AG08396 (cell line): ENCODE results near the gene TSC2.

Experiments
- DNase-seq: peaks from one replicate; pipeline ENCODE4 v3.0.0; 2012; ENCODE audit warnings: low spot score, mixed read lengths

Gene TSC2

DNA sequence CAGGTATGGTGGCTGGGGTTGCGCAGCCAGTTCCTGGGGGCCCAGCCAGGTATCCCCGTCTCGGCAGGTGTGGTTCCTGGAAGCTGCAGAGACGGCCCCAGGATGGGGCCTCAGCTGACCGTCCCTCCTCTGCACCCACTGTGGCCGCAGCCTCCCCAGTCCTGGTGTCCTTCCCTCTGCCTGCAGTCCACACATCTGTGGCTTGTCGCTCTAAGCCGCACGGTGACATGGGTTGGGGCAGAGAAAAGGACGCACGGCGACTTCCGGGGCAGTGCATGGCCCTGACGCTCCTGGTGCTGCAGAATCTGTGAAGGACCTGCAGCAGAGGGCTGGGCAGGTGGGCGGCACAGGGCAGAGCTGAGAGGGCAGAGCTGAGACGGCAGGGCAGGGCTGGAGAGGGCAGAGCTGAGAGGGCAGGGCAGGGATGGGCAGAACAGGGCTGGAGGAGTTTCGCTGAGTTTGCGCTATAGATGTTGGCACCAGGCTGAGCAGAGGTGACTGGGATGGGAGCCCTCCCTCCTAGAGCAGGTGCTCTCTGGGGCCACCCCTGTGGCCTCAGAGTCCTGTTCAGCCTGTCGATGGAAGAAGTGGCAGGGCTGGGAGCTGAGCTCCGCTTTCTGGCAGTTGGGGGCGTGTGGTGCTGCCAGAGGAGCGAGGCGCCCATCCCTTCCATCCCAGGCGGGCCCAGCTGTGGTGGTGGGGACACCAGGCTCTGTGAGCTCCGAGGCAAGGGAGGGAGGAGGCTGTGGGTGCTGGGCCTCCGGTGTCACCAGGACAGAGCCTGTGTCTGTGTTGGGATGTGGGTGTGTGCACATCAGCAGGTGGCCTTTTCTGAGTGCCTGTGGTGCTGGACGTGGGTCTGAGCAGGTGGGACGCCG is 23.0 kb downstream of the TSC2 start:
- no peak for DNase-seq

DNA sequence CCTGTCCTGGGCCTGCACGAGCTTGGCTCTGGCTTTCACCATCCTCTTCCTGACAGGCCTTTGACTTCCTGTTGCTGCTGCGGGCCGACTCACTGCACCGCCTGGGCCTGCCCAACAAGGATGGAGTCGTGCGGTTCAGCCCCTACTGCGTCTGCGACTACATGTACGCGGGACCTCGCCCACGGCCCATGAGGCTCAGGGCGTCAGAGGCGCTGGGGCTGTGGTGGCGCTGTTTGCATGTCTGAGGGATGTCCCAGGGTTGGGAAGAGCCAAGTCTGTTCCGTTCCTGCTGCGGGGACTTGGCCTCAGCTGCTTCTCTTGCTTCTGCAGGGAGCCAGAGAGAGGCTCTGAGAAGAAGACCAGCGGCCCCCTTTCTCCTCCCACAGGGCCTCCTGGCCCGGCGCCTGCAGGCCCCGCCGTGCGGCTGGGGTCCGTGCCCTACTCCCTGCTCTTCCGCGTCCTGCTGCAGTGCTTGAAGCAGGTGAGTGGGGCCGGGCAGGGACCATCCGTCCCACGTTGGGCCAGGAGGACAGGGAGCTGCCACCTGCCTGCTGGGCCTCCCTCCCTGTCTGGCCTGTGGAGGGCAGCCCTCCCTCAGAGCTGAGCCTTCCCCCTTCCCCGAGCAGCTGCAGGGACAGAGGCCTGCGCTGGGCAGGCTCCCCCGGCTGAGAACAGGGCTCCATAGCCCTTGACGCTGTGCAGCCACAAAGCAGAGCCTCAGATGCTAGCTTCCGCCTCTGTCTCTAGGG is 23.8 kb downstream of the TSC2 start:
- DNase-seq = no peak

DNA sequence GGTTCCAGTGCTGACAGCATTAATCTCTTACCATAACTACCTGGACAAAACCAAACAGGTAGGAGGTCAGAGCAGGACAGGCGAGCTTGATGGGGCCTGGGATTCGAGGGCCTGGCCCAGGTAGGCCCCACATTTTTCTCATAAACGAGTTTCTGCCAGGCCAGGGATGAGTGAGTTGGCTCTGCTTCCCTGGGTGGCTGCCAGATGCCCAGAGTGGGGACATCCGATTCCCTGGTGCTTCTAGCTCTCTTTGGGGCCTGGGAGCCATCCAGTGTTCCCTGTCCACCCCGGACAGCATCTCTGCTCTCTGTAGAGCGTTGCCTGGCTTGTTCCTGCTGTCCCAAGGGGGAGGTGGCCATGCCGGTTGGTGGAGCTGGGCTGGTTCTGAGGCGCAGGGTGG is 25.1 kb downstream of the TSC2 start:
- DNase-seq = no peak

DNA sequence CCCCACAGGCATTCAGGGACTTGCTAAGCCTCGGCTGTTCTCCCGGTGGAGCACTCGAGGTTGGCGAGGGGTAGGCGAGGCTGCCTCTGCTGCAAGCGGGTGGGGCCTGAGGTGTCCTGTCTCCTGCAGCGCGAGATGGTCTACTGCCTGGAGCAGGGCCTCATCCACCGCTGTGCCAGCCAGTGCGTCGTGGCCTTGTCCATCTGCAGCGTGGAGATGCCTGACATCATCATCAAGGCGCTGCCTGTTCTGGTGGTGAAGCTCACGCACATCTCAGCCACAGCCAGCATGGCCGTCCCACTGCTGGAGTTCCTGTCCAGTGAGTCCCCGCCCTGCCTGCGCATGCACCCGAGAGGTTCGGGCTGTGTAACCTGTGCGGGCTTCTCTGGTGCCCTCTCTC is 26.3 kb downstream of the TSC2 start:
- no peak for DNase-seq

DNA sequence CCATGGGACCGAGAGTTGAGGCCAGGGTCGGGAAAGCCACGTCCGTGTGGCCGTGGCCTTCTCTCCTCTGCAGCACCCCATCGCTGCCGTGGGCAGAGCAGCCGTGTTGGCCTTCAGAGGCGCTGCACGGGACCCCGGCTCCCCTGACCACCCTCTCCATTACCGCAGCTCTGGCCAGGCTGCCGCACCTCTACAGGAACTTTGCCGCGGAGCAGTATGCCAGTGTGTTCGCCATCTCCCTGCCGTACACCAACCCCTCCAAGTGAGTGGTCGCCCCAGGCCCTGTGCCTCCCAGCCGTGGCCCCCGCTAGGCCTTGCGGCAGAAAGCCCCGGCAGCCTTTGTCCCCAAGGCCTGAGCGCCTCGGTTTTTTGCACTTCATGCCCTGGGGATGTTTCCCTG is 27.8 kb downstream of the TSC2 start:
- no peak for DNase-seq

DNA sequence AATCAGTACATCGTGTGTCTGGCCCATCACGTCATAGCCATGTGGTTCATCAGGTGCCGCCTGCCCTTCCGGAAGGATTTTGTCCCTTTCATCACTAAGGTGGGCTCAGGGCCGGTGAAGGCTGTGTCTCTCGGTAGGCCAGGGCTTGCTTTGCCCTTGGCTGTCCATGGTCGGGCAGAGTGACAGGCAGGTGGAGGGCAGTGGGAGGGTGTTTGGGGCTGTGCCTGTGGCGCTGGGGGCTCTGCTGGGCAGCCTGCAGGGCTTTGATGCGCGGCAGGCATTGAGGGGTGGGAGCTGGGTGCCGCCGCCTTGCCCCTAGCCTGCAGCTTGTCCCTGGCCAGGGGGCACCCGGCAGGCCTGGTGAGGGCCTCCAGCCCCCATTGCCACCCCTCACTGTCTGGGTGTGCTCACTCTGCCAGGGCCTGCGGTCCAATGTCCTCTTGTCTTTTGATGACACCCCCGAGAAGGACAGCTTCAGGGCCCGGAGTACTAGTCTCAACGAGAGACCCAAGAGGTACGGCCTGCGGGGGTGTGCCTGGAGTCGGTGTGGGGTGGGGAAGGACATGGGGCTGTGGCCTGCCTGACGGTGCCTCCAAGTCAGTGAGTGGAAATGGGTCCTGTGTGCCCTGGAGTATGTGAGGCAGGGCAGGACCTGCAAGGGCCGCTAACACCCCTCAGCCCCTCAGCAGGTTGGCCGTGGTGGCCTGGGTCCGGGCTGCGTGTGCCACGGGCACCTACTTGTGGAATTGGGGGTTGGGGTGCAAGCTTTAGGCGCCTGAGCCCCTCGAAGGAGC is 28.5 kb downstream of the TSC2 start:
- no peak for DNase-seq

DNA sequence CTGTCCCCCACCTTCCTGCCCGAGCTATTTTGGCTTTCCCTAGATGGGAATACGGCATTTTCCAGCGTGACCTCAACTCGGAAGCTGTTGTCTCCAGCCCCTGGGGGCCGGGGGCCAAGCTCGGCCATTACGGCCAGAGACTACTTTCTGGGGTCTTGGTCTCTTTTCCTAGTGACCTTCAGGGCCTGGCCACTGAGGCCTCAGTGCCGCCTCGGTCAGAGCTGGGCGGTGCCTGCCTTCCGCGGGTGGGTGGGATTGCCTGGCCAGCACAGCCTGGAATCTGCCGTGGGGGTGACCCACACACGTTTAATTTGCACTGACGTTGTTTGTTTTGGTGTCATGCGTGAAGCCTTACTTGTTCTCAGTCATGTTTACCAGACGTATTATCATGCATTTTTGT is 29.2 kb downstream of the TSC2 start:
- DNase-seq = no peak

DNA sequence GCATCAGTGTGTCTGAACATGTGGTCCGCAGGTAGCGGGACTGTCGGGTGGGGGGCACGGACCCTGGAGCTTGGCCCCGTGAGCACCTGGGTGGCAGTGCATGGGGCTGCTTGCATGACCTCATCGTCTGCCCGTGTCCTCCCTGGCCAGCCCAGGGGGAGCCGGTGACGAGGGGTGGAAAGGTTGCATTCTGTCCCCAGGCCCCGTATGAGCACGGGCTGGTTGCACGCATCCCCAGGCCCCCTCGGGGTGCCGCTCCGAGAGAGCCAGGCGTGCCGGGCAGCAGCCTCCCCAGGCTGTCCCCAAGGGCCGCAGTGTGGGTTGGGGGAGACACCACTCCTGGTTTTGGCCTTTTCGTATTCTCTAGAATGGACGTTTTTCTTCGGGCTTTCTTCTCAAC is 29.9 kb downstream of the TSC2 start:
- no peak for DNase-seq

DNA sequence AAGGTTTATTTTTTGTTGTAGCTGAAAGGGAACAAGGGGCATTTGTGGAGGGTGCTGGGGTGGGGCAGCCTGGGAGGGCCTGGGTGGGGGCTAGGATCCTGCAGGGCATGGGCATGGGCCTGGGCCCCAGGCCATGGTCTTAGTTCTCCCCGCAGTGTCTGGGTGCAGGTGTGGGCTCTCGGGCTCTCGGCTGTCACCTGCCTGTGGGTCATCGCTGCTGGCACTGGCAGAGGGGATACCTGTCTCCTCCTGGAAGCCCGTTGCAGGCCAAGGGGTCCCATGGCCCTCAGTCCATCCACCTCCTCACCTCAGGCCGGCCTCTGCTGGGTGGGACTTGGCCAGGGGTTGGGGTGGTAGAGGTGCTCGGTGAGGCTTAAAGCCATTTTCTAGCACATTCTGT is 30.3 kb downstream of the TSC2 start:
- DNase-seq = no peak

DNA sequence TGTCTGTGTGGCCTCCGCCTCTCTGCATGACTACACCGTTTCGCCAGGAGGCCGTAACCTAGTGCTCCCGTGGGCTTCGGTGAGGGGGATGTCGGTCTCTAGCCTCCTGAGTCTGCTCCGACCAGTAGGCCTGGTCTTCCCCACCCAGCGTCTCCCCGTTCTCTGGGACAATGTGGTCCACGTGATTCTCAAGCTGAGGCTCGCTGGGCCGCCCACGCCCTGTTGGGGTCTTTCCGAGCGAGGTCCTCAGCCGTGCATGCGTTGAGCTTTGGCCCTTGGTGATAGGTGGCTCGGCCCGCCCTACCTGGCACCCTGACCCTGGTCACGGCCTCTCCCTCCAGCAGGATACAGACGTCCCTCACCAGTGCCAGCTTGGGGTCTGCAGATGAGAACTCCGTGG is 30.9 kb downstream of the TSC2 start:
- no peak for DNase-seq

DNA sequence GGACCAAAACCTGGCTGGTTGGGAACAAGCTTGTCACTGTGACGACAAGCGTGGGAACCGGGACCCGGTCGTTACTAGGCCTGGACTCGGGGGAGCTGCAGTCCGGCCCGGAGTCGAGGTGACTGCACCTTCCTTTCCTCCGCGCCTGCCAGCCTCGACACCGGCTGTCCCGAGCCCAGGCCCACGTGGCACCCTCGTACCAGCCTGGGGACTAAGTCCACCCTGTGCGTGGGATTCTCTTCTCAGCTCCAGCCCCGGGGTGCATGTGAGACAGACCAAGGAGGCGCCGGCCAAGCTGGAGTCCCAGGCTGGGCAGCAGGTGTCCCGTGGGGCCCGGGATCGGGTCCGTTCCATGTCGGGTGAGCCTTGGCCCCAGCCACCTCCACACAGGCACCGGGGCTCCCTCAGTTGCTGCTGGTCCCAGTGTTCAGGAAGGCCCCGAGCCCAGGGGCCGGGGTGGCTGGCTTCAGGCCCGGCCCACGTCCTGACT is 31.6 kb downstream of the TSC2 start:
- no peak for DNase-seq

DNA sequence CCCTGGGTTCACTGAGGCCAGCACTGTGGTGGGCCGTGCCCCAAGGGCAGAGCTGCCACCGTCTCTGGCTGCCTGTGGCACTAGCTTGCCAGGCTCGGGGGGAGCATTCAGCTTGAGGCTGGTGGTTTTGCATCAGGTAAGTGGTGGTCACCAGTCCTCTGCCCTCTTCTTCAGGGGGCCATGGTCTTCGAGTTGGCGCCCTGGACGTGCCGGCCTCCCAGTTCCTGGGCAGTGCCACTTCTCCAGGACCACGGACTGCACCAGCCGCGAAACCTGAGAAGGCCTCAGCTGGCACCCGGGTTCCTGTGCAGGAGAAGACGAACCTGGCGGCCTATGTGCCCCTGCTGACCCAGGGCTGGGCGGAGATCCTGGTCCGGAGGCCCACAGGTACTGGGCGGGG is 32.2 kb downstream of the TSC2 start:
- DNase-seq = no peak

DNA sequence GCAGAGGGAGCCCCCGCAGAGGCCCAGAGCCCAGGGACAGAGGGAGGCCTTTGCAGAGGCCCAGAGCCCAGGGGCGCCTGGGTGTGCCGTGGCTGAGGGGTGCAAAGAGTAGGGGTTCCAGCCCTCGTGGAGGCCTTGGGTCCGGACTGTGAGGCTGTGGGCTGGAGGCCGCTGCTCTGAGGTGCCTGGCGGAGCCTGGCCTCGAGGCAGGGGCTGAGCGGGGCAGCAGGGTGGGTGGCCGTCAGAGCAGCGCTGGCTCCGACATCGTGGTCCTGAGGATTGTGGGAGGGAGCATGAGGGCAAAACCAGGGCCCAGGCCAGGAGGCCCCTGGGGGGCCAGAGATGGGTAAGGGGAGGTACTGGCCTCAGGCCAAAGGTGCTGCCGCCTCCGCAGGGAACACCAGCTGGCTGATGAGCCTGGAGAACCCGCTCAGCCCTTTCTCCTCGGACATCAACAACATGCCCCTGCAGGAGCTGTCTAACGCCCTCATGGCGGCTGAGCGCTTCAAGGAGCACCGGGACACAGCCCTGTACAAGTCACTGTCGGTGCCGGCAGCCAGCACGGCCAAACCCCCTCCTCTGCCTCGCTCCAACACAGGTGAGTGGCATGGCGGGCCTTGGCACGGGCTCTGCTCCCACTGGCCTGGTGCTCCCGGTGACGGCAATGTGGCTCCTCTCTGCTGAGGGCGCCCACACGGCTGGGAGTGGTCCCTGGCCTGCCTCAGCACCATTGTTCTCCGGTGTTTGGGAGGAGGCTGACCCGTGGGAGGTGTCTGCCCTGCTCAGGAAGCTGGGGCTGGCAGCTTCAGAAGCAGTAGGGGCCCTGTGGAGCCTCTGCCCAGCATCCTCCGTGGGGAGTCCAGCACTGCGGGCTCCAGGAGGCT is 33.7 kb downstream of the TSC2 start:
- no peak for DNase-seq

DNA sequence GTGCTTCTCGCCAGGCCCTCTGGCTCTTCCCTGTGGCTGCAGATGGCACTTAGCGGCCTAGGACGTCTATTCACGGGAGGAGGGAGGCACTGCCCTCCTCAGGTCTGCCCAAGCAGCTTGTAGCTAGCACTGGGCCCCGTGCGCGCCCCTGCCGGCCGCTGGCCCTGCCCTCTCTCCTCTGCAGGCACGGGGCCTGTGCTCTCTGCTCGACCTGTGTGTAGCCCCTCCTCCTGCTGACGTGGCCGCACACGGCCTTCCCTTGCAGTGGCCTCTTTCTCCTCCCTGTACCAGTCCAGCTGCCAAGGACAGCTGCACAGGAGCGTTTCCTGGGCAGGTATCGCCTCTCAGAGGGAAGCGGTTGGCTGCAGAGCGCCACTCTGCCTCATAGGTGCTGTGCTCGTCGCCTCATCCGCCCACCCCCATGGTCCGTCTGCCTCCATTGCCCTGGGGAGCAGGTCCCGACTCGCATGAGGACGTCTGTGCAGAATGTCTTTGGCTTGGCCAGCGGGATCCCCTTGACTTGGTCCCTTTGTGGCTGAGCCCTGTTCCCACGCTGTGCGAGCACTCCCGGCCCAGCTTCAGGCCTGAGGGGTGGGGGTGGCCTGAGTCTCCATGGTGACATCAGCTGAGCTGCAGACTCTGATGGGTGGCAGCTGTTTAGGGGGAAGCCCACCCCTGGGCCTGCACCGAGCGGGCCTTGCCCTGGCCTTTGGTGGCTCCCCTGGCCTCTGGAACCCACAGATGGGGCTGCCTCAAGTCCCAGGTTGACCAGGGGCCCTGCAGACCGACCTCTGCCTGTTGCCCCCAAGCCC is 34.6 kb downstream of the TSC2 start:
- no peak for DNase-seq

DNA sequence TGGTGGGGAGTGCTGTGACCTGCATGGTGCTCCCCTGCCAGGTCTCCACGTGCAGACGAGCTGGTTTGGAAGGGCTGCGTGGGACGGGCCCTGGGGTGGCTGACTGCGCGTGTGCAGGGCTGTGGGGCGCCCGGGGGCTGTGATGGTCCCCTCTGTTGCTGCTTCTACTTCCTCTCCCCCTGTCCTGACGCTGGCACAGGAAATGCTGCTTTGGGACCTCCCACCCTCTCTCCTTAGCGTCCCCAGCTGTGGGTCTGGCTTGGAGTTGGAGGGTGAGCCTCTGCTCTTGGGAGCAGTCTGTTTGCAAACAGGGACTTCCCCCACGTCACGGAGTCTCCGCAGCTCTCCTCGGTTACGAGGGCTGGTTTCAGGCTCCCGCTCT is 35.2 kb downstream of the TSC2 start:
- no peak for DNase-seq

DNA sequence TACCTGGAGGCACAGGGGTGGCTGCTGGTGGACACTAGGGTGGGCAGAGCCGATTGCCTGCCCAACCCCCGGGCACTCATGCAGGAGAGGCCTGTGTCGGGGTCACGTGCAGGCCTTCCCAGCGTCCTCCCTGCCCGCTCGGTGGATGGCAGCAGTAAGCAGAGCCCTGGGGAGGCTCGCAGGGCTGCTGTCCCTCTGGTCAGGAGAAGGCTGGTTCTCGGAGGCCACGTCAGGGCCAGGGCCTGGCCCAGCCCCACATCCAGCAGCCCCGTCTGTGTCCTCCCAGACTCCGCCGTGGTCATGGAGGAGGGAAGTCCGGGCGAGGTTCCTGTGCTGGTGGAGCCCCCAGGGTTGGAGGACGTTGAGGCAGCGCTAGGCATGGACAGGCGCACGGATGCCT is 35.6 kb downstream of the TSC2 start:
- no peak for DNase-seq

DNA sequence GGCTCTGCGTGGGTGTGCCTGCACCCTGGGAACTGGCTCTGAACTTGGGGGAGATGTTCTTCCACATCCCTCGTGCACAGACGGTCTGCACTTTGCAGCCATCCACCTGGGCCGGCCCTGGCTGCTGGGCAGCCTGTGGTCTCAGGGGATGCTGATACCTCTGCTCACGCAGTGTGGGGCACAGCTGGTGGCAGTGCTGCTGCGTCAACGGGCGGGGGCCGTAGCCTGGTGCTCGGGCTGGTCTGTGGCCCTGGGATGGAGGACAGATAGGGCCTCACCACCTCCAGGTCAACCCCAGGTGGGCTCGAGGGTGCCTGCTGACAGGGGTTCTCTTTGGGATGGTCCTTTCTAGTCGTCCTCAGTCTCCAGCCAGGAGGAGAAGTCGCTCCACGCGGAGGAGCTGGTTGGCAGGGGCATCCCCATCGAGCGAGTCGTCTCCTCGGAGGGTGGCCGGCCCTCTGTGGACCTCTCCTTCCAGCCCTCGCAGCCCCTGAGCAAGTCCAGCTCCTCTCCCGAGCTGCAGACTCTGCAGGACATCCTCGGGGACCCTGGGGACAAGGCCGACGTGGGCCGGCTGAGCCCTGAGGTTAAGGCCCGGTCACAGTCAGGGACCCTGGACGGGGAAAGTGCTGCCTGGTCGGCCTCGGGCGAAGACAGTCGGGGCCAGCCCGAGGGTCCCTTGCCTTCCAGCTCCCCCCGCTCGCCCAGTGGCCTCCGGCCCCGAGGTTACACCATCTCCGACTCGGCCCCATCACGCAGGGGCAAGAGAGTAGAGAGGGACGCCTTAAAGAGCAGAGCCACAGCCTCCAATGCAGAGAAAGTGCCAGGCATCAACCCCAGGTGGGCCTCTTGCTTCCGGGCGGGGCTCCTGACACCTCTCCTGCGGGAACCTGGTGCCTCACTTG is 36.3 kb downstream of the TSC2 start:
- DNase-seq = no peak

DNA sequence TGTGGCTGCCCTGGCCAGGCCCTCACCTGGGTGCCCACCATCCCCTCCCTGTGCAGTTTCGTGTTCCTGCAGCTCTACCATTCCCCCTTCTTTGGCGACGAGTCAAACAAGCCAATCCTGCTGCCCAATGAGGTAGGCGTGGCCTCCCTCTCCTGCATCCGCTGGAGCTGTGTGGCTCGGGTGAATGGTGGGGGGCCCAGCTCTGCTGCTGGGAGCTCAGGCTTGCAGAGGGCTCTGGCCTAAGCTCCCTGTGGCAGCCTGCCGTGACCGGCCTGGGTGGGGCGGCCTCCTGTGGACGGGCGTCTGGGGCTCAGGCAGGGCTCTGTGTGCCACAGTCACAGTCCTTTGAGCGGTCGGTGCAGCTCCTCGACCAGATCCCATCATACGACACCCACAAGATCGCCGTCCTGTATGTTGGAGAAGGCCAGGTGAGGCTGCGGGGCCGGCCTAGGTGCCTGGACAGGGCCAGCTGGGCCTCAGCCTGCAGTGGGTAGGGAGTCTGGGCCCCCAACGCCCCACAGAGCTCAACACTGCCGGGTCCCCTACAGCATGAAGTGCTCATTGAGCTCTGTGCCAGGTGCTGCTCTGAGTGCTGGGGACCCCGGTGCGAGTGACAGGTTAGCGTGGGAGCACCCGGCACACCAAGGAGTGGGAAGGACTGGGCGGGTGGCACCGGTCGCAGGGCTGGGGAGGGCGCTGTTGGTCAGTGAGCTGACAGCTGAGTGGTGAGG is 37.3 kb downstream of the TSC2 start:
- DNase-seq = no peak

DNA sequence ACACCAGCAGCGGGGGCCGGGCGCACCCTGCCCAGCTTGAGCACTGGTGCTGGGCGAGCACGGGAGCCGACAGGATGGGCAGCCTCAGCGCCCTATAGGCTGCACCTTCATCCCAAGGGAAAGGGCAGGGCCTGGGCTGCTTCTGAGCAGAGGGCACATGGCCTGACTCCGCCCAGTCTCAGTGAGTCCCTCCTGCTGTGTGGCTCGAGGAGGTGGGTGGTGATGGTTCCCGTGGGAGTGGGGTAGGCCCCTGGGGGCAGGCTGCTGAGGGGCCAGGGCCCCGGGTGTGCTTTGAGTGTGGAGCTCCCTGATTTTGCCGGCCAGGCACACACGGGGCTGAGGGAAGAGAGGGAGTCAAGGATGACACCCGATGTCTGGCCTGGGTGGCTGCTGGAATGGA is 37.9 kb downstream of the TSC2 start:
- DNase-seq = no peak
